Endothelial cell of umbilical vein (primary cell): Measurements from ENCODE around the gene LDHAL6B. TPM values are rescaled to one million over a fixed set of nuclear protein-coding genes. Genes with fewer than 3 reads are reported as not detected.

ENCODE experiments used
- BruUV-seq: library from RNA; stranded (reverse); fragments of 400-500 nt; replicated peaks from 2 replicates; lab custom pipeline; 2021; lab: Mats Ljungman, UMichigan
- CTCF ChIA-PET: fragments of 300-600, 350-600 bp; sonication (Branson Sonifier 250); formaldehyde crosslinking; loops from one replicate; lab custom pipeline; 2021; ENCODE audit warnings: antibody characterized with exemption, inconsistent platforms; lab: Charles Lee
- POLR2A ChIA-PET: fragments of 300-600, 350-600 bp; sonication (Branson Sonifier 250); formaldehyde crosslinking; loops from one replicate; lab custom pipeline; 2021; ENCODE audit warnings: antibody characterized with exemption, inconsistent platforms; lab: Charles Lee
- DNase-seq: peaks from one replicate; pipeline ENCODE4 v3.0.0-alpha.2; 2011; ENCODE audit warnings: low read depth, low spot score
- FAIRE-seq: peaks from 2 replicates; lab custom pipeline; 2011; peaks lifted over from hg19 to GRCh38; lab: Jason Lieb, UNC
- H2AFZ ChIP-seq: 2 replicates; pipeline ENCODE4 v1.6.0; 2012; ENCODE audit warnings: low read depth, low read length, control low read depth, inconsistent platforms
- H3K27ac ChIP-seq: 2 replicates; pipeline ENCODE4 v1.5.1; 2011; ENCODE audit warnings: low read depth, mild to moderate bottlenecking, control low read depth, low read length, moderate library complexity; ENCODE audit not compliant: insufficient read depth
- H3K27me3 ChIP-seq, 2 experiments: 2 replicates each; pipeline versions ENCODE4 v1.6.0 to v1.6.1; 2011; ENCODE audit warnings: low read length in 2 of 2, mixed read lengths in 1 of 2; ENCODE audit not compliant: control insufficient read depth in 2 of 2, insufficient read depth in 2 of 2
- H3K36me3 ChIP-seq, 2 experiments: 2 replicates in 1 of 2; 3 replicates in 1 of 2; pipeline ENCODE4 v1.5.1; 2011; ENCODE audit warnings: low read length in 2 of 2, mild to moderate bottlenecking in 1 of 2, moderate library complexity in 1 of 2; ENCODE audit not compliant: control insufficient read depth in 2 of 2, insufficient read depth in 2 of 2; ENCODE audit errors: extremely low read depth in 1 of 2
- H3K4me1 ChIP-seq: 3 replicates; pipeline ENCODE4 v1.5.1; 2011; ENCODE audit warnings: mild to moderate bottlenecking, low read length; ENCODE audit not compliant: control insufficient read depth, insufficient read depth; ENCODE audit errors: extremely low read depth
- H3K4me2 ChIP-seq: 2 replicates; pipeline ENCODE4 v1.6.1; 2011; ENCODE audit warnings: low read length, control low read depth, mixed read lengths; ENCODE audit not compliant: insufficient read depth
- H3K4me3 ChIP-seq, 3 experiments: fragments of 200-600 bp in 1 of 3; sonication (generic), shearing (Covaris generic) in 1 of 3; replicated peaks in 1 of 3; 2 replicates each; pipeline ENCODE4 v1.5.1; 2011 to 2016; ENCODE audit warnings: control low read depth in 3 of 3, low read length in 3 of 3, mild to moderate bottlenecking in 2 of 3, inconsistent platforms in 1 of 3, low read depth in 1 of 3, moderate library complexity in 1 of 3; ENCODE audit not compliant: insufficient read depth in 1 of 3
- H3K79me2 ChIP-seq: 2 replicates; pipeline ENCODE4 v1.6.0; 2012; ENCODE audit warnings: low read length, inconsistent platforms; ENCODE audit not compliant: control insufficient read depth, insufficient read depth
- H3K9ac ChIP-seq: replicated peaks from 2 replicates; pipeline ENCODE3; 2011; ENCODE audit warnings: low read length, control low read depth; ENCODE audit not compliant: insufficient read depth; ENCODE audit errors: extremely low read depth
- H3K9me1 ChIP-seq: replicated peaks from 3 replicates; pipeline ENCODE4 v1.6.0; 2011; ENCODE audit warnings: mild to moderate bottlenecking, low read length; ENCODE audit not compliant: control insufficient read depth, insufficient read depth; ENCODE audit errors: extremely low read depth
- H3K9me3 ChIP-seq: replicated peaks from 2 replicates; pipeline ENCODE4 v1.5.1; 2012; ENCODE audit warnings: low read length, inconsistent platforms; ENCODE audit not compliant: control insufficient read depth, insufficient read depth
- H4K20me1 ChIP-seq: replicated peaks from 2 replicates; pipeline ENCODE3; 2011; ENCODE audit warnings: mild to moderate bottlenecking, low read length; ENCODE audit not compliant: control insufficient read depth, insufficient read depth; ENCODE audit errors: extremely low read depth
- CTCF ChIP-seq, 2 donors: IDR thresholded peaks; 1 replicate in 1 of 2; 2 replicates in 1 of 2; pipeline ENCODE4 v1.5.1; 2011; ENCODE audit warnings: low read length in 2 of 2, mild to moderate bottlenecking in 2 of 2, moderate library complexity in 2 of 2, control low read depth in 1 of 2, inconsistent platforms in 1 of 2, low read depth in 1 of 2; ENCODE audit not compliant: insufficient read depth in 1 of 2; ENCODE audit errors: extremely low read depth in 1 of 2
- EZH2 ChIP-seq: IDR thresholded peaks from 2 replicates; pipeline ENCODE4 v1.6.1; 2012; ENCODE audit warnings: borderline replicate concordance, low read depth, mild to moderate bottlenecking, moderate library complexity, low read length, inconsistent platforms; ENCODE audit not compliant: severe bottlenecking
- FOS ChIP-seq: IDR thresholded peaks from 2 replicates; pipeline ENCODE4 v1.6.1; 2011; ENCODE audit warnings: mild to moderate bottlenecking, low read length, moderate library complexity, borderline replicate concordance; ENCODE audit not compliant: insufficient read depth
- GATA2 ChIP-seq: IDR thresholded peaks from 2 replicates; pipeline ENCODE4 v1.7.0; 2011; ENCODE audit warnings: low read depth, mild to moderate bottlenecking, moderate library complexity, mixed read lengths, low read length; ENCODE audit not compliant: insufficient read length, insufficient read depth
- JUN ChIP-seq: IDR thresholded peaks from 2 replicates; pipeline ENCODE4 v1.6.1; 2011; ENCODE audit warnings: borderline replicate concordance, low read depth; ENCODE audit not compliant: insufficient read length, insufficient read depth
- MYC ChIP-seq: IDR thresholded peaks from one replicate; pipeline ENCODE4 v1.6.1; 2011; ENCODE audit warnings: mild to moderate bottlenecking, low read depth, low read length
- POLR2A ChIP-seq: IDR thresholded peaks from 2 replicates; pipeline ENCODE4 v1.6.1; 2012; ENCODE audit warnings: low read depth, mild to moderate bottlenecking, control low read depth, low read length
- POLR2AphosphoS5 ChIP-seq: IDR thresholded peaks from 2 replicates; pipeline ENCODE4 v1.6.1; 2012; ENCODE audit warnings: low read depth, mild to moderate bottlenecking, control low read depth, low read length, moderate library complexity; ENCODE audit not compliant: insufficient read depth
- dilution Hi-C: fragments of 300-500 bp; cut with MboI; formaldehyde crosslinking; loops from one replicate; pipeline ENCODE4 v1.15.0; 2019; ENCODE audit warnings: low sequenced_read_pairs; ENCODE audit not compliant: extremely low pct_ligation_motif_present
- intact Hi-C: fragments of 100-400 bp; cut with micrococcal nuclease; formaldehyde crosslinking; loops from one replicate; pipeline ENCODE4 v1.10.0; 2022
- polyA plus RNA-seq, 4 experiments: library from polyadenylated mRNA; depleted of rRNA in 3 of 4; stranded (reverse) in 3 of 4; unstranded in 1 of 4; fragments of >200 nt; gene quantifications; 2 replicates each; pipeline versions ENCODE4 v1.2.1 to v1.2.3, GENCODE V29; 2011 to 2012; ENCODE audit warnings: missing spikeins in 1 of 4
- total RNA-seq: library from RNA; stranded (reverse); gene quantifications from 2 replicates; pipeline ENCODE4 v1.2.3, GENCODE V29; 2021
- TF ChIP-seq, protein P1 (sequence below): IDR thresholded peaks from 2 replicates; pipeline ENCODE4 v1.6.1; 2011; ENCODE audit not compliant: insufficient read depth, insufficient read length

Gene LDHAL6B
- total and polyA plus RNA-seq, 2 donors (not counting 3 experiments of a cell fraction or from before 2014, with no cell fraction given), result not detected

DNA sequence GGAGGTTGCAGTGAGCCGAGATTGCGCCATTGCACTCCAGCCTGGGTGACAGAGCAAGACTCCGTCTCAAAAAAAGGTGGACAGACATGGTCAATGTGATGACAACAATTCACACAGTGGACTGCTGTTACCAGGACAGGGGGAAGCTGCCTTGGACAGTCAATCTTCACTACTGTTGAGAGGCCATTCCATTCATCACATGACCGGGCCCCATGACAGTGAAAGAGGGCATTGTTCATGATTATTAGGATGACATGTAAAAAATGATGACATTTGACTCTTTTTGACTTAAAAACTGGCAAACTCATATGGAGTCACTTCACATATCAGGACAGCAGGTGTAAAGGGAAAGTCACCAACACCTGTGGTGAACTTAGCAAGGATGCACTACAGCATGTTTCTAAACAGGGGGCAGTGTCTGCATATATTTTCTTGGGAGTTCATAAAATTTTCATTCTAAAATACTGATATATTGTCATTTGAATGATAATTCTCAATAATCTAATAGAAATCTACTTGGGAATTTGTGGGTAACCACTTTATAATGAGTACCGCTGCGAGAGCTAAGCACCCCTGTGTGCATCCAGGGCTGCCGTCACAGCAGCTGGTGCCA is 34.2 kb upstream of the LDHAL6B start:
- Histone ChIP-seq H3K27me3 (no peaks in the 10 kb centered on the region), H3K27ac (no peak overlapping the region), H2AFZ (no peak overlapping the region), H3K9me1 (no peaks in the 10 kb centered on the region), H3K4me1 (peaks cover 50% of the 10 kb centered on the region), H3K4me2 (no peak overlapping the region), H3K36me3 (peaks cover 4 to 10% of the 10 kb centered on the region in 2 experiments), H4K20me1 (no peaks in the 10 kb centered on the region), H3K9me3 (no peaks in the 10 kb centered on the region), H3K9ac (no peak overlapping the region), H3K4me3 (no peak overlapping the region), H3K79me2 (no peaks in the 10 kb centered on the region)
- intact Hi-C loops (no loop called here), dilution Hi-C loops (no loop called here)
- ChIA-PET POLR2A (interaction anchor here (0.6 kb wide), 1 partner anchor 64 kb away, joined by 3 read pairs; no protein-coding TSS in a partner anchor), CTCF (no interaction called here)
- no TSS peak for BruUV-seq
- FAIRE-seq (no peak), DNase-seq (no peak)
- no peak for TF ChIP-seq JUN
- TF ChIP-seq GATA2, result no peak
- no peak for TF ChIP-seq POLR2AphosphoS5
- TF ChIP-seq FOS, result no peak
- TF ChIP-seq EZH2, result no peak
- no peak for TF ChIP-seq CTCF (IDR thresholded peaks at IDR 0.05; ENCODE audit: extremely low read depth in 1 of 2, insufficient read depth in 1 of 2, low read depth in 1 of 2, low read length in 2 of 2)
- TF ChIP-seq, protein P1, sequence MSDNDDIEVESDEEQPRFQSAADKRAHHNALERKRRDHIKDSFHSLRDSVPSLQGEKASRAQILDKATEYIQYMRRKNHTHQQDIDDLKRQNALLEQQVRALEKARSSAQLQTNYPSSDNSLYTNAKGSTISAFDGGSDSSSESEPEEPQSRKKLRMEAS, result no peak
- TF ChIP-seq MYC, result no peak
- TF ChIP-seq POLR2A, result no peak
